IPS-20b (cell line): ENCODE data around the gene TMC2.

Experiments used
- H3K27ac ChIP-seq: one replicate; pipeline ENCODE4 v1.5.1; 2013; ENCODE audit warnings: low read length
- H3K27me3 ChIP-seq: 2 replicates; pipeline ENCODE4 v1.6.1; 2013; ENCODE audit warnings: mild to moderate bottlenecking, low read length, inconsistent platforms; ENCODE audit not compliant: insufficient read depth
- H3K36me3 ChIP-seq: 2 replicates; pipeline ENCODE4 v1.6.1; 2013; ENCODE audit warnings: low read depth, mild to moderate bottlenecking, inconsistent platforms, low read length, moderate library complexity; ENCODE audit not compliant: insufficient read depth
- H3K4me1 ChIP-seq: 2 replicates; pipeline ENCODE4 v1.6.1; 2013; ENCODE audit warnings: mild to moderate bottlenecking, control low read depth, inconsistent platforms, low read length, moderate library complexity; ENCODE audit not compliant: insufficient read depth
- H3K4me3 ChIP-seq: 2 replicates; pipeline ENCODE4 v1.5.1; 2013; ENCODE audit warnings: mild to moderate bottlenecking, low read length, inconsistent platforms
- H3K9ac ChIP-seq: 2 replicates; pipeline ENCODE4 v1.6.1; 2013; ENCODE audit warnings: low read depth, mild to moderate bottlenecking, inconsistent platforms, low read length, moderate library complexity
- H3K9me3 ChIP-seq: 2 replicates; pipeline ENCODE4 v1.6.1; 2013; ENCODE audit warnings: mild to moderate bottlenecking, low read depth, low read length, inconsistent platforms; ENCODE audit not compliant: insufficient read depth

TMC2 gene

DNA sequence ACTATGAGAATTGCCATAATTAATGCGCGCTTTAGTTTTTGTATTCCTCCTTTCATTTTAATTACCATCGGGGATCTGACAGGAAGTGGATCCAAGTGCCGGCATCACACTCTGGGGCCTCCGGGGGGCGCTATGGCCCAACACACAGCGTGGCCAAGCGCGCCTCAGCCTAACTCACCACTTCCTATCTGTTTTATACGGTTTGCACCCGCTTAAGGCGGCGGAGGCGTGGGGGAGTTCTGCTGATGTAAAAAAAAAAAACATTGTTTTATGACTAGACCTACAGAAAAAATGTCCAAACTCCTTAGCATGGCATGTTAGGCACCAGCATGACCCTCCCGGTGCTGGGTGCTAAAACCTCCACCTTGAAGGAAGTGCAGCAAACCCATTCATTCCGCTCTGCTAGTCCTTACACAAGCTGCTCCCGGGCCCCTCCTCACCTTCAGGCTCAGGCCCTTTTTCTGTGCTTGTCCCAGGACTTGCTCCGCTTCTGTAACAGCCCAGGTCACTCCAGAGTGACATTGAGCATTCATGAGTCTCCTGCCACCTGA is 151.7 kb downstream of the TMC2 start:
- Histone ChIP-seq H3K9ac (no peak overlapping the region), H3K9me3 (no peaks in the 10 kb centered on the region), H3K36me3 (no peaks in the 10 kb centered on the region), H3K27me3 (peaks cover 75% of the 10 kb centered on the region), H3K4me1 (peaks cover 3% of the 10 kb centered on the region; the same call in 1 of the 2 replicates), H3K4me3 (peak overlapping the region; percentile 53), H3K27ac (no peak overlapping the region)

- Histone ChIP-seq H3K4me1 (peaks cover 8% of the 10 kb centered on the region), H3K4me3 (no peak overlapping the region), H3K27ac (no peak overlapping the region), H3K36me3 (no peaks in the 10 kb centered on the region), H3K27me3 (peaks cover 92% of the 10 kb centered on the region), H3K9ac (no peak overlapping the region), H3K9me3 (no peaks in the 10 kb centered on the region)
These were observed 153.8 kb downstream of the TMC2 start for GRCh38 chr20:2690213-2690612.

- H3K27me3 ChIP-seq = peaks cover 93% of the 10 kb centered on the region
- no peaks in the 10 kb centered on the region for H3K36me3 ChIP-seq
- H3K27ac ChIP-seq = no peak overlapping the region
- no peak overlapping the region for H3K9ac ChIP-seq
- H3K4me3 ChIP-seq = no peak overlapping the region
- no peaks in the 10 kb centered on the region for H3K9me3 ChIP-seq
- peaks cover 8% of the 10 kb centered on the region for H3K4me1 ChIP-seq
These were observed 154.3 kb downstream of the TMC2 start for GRCh38 chr20:2690718-2691117.

DNA sequence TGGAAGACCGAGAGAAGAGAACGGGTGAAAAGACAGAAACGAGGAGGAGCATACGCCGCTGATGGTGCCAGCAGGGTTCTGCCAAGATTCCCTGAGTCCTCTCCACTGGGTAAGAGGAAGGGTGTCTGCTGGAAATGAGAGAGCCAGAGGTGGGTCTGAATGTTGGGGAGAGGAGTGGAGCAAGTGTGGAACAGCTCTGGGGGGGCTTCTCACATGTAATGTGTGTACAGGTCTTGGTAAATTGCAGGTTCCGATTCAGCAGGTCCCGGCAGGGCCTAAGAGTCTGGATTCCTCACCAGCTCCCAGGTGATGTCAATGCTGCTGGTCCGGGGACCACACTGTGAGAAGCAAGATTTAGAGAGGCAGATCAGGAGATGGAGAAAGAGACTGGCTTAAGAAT is 154.8 kb downstream of the TMC2 start:
- H3K27ac ChIP-seq = no peak overlapping the region
- H3K27me3 ChIP-seq = peaks cover 93% of the 10 kb centered on the region

More for the DNA sequence above, 154.8 kb downstream of the TMC2 start:
- Histone ChIP-seq H3K4me3 (no peak overlapping the region), H3K36me3 (no peaks in the 10 kb centered on the region), H3K9ac (no peak overlapping the region), H3K4me1 (peaks cover 8% of the 10 kb centered on the region), H3K9me3 (no peaks in the 10 kb centered on the region)
